GM10266 (cell line): ENCODE measurements around the gene ZNF185.

Source experiments
- DNase-seq: peaks from one replicate; pipeline ENCODE4 v3.0.0; 2012; ENCODE audit errors: extremely low spot score
- TF ChIP-seq, protein P1 (sequence below): IDR thresholded peaks from 2 replicates; pipeline ENCODE4 v1.5.1; 2012; ENCODE audit warnings: mild to moderate bottlenecking, low read depth; ENCODE audit not compliant: control insufficient read depth, insufficient read depth; ENCODE audit errors: missing control alignments

ZNF185 gene

DNA sequence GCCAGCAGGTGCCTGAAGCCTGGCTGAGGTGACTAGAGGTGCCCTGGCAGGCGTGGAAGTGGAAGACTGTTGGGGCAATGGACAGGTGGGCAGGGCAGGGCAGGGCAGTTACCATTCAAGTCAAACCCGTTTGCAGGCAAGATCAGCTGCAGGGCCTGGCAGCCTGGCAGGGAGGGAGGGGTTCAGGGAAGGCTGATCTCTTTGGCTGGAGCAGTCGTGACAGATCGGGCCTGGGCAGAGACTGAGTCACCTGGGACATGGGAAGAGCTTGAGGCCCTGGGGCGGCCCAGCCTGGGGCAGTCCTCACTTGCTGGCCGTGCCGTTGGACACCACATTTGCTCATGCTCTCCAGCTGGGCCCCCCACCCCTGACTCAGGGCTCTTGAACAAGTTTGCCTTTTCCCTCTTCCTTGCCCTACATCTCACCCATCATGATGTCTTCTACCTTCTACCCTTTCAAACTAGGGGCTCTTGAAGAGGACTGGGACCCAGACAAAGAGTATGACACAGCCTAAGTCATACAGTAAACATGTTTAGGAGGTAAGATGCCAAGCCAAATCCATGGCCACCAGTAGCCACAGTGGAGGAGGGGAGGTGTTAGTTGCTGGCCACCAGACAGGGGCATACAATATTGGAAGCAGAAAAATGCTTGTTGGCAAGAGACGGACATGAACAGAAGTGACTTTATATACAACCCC lies 2.0 kb upstream of the ZNF185 start:
- TF ChIP-seq, protein P1, sequence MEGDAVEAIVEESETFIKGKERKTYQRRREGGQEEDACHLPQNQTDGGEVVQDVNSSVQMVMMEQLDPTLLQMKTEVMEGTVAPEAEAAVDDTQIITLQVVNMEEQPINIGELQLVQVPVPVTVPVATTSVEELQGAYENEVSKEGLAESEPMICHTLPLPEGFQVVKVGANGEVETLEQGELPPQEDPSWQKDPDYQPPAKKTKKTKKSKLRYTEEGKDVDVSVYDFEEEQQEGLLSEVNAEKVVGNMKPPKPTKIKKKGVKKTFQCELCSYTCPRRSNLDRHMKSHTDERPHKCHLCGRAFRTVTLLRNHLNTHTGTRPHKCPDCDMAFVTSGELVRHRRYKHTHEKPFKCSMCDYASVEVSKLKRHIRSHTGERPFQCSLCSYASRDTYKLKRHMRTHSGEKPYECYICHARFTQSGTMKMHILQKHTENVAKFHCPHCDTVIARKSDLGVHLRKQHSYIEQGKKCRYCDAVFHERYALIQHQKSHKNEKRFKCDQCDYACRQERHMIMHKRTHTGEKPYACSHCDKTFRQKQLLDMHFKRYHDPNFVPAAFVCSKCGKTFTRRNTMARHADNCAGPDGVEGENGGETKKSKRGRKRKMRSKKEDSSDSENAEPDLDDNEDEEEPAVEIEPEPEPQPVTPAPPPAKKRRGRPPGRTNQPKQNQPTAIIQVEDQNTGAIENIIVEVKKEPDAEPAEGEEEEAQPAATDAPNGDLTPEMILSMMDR, result no peak
- DNase-seq, result no peak

- TF ChIP-seq, protein P1, result no peak
- no peak for DNase-seq
Observed at GRCh38 chrX:152896450-152896849, 1.4 kb upstream of the ZNF185 start.

- TF ChIP-seq, protein P1, result no peak
Observed at GRCh38 chrX:152898442-152898841, 575 bp downstream of the ZNF185 start.

DNA sequence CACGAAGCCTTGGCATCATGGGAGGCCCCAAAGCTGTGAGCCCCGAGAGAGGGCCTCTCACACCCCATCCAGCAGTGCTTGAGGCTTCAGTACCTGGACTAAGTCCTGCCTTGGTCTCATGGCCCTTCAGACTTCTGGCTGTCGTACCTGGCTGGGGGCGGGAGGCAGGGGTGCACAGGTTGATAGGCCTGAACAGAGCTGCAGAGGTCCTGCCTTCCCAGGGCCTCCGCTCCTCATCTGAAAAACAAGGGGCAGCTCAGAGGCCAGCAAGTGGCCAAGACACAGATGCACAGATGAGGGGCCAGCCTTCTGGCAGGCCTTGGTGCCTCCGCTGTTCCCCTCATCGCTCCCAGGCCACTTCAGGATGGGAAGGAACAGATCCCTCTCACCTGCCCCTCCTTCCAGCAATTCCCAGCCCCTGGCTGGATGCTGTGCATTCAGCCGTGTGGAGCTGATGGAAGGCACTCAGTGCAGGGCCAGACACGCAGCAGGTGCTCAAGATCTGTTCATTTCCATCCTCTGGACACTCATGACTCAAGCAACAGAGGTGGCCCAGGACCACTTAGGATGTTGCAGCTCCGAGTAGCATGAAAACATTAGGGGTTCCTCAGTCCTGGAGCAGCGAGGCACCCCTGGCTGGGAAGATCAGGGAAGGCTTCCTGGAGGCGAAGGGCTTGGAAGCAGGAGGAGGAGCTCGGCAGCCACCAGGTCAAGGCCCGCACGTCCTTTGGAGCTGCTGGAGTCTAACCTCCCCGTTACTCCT lies 1.4 kb downstream of the ZNF185 start:
- TF ChIP-seq, protein P1, result no peak
- DNase-seq, result no peak

More at GRCh38 chrX:152898442-152898841, 575 bp downstream of the ZNF185 start:
- no peak for DNase-seq

DNA sequence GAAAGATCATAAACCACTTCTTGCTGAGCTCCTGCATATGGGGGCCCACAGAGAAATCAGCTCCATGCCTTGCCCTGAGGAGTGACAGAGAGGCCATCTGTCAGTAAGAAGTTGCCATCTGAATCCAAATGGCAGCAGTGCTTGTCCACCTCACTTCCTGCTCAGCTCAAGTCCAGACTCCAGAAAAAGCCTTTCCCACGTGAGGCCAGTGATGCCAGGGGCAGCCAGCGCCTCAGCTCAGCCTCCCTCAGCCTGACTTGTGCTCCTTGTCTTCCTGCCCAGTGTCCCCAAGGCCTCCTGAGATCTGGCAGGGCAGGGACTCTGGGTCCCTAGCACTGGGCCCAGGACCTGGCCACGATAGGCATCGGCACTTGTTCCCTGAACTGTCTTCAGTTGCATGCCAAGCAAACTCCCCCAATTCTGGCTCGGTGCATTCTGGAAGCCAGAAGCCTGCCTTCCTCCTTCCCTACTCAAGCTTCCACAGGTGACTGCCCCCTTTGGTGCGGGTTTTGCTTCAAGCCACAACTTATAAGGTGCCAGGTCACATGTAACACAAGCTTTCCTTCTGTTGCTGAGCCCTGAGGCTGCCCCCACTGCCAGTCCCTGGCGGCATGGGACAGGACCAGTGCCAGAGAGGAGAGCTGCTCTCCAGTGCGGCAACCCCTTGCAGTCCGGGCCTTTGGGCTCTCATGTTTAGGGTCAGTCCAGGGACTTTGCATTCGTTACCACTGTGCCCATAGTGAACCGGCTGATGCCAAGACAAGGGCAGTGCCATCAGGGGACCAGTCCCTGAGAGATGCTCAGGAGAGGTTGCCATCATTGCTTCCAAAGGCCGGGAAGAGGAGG lies 2.2 kb downstream of the ZNF185 start:
- TF ChIP-seq, protein P1, result no peak
- no peak for DNase-seq

DNA sequence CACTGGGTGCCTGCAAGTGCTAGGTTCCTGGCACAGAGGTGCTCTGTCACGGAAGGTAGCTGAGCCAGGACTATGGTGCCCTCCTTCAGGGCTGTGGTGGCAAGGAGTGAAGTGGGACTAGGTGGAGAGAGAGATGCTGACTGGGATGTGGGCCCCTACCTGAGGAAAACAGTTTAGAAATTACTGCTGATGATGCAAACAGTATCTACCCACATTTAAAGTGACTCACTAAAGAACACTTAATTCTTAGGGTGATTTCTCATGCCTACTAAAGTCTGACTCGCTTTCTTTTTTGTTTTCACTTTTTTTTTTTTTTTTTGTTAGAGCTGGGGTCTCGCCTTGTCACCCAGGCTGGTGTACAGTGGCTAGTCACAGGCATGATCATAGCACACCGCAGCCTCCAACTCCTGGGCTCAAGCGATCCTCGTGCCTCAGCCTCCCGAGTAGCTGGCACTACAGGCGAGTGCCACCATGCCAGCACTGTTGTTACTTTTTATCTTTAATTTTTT lies 3.1 kb downstream of the ZNF185 start:
- TF ChIP-seq, protein P1, result no peak
- no peak for DNase-seq
